ENCODE measurements around the gene ELMOD1.
A peak's percentile ranks its signal among the peaks of the same experiment; 100 is the strongest.

Gene ELMOD1

DNA sequence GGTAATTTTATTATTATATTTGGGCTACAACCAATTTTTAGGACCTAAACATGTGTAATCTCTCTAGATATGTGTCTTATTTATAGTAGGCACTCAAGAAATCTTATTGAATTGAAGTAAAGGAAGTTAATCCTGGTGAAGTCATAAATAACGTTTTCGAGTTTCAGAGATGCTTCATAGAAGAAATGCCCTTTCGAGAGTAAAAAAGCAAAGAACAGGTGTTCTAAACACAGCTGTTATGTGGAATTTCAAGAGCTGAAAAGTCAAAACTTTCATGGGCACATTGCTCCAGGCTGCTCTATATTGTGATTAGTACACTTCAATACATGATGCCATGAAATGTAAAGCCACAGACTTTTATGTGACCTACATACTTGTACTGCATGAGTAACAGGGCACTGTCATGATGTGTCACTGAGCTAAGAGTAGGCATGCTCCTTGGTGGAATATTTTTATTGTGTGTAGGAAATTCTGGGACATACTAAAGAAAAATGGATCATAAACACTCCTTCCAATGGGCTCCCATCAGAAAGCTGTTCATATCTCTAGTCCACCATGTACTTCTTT is 7.2 kb upstream of the ELMOD1 start:
- no peak for DNase-seq (ENCODE audit: low read depth)

DNA sequence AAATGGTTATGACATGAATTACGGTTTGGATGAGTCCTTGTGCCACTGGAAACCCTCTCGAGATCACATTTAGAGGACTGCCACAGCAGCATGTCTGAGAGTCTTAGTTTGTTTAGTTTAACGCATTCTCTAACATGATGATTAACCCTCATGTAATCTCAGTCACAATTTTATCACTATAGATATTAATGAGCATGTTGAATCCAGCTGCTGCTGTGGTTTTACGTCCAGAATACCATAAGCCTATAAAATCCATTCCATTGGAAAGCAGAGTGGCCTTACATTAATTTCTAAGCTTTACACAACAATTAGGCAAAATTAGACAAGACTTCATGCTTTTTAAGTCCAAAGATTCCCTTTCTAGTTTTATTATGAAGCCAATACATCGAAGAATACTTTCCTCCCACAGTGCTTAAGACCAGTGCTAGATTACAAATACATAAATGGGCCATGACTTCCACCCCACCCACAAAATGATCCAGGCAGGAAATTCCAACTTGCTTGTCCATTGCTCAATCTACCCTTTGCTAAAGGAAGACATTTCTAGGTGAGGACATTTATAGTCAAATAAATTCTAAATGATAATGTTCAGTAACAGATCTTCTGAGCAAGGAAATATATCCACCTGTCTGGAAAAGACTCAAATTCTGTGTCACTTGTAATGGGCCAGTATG is 3.5 kb upstream of the ELMOD1 start:
- DNase-seq (ENCODE audit: low read depth) = no peak

DNA sequence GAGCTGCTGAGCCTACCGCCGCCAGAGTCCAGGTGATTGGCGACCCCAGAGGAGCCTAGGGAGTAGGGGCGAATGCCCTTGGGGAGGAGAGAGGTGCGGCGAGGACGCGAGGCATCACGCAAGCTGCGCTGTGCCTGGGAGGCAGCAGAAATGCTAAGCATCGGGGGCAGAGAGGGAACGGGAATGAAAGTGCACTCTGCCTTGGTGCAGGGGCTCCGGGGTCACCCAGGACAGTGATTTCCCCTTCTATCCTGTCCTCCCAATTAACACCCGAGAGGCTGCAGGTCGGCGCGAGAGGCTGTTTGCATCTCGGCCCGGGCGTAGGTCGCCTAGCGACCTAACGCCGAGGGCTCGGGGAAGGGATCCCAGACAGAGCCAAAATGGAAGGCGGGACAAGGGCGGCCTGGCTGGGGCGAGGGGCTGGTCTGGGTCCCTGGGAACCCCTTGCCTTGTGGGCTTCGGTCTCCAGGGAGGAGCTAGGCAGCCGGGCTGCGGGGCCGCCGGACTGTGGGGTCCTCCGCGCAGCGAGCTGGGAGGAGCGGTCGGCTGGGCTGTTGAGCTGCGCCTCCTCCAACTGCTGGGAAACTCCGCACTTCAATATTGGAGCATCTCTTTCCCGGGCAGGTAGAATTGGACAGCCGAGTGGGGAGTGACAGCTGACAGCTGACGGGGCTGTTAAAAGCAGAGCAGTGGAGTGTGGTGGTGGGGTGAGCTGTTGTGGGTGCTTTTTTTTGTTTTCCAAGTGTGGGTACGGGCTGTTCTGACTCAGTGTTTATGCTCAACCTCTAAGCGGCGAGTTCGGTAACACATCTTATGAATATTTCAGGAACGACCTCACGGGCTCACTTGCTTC is 657 bp downstream of the ELMOD1 start:
- peak; percentile 11 for DNase-seq (ENCODE audit: low read depth)

DNA sequence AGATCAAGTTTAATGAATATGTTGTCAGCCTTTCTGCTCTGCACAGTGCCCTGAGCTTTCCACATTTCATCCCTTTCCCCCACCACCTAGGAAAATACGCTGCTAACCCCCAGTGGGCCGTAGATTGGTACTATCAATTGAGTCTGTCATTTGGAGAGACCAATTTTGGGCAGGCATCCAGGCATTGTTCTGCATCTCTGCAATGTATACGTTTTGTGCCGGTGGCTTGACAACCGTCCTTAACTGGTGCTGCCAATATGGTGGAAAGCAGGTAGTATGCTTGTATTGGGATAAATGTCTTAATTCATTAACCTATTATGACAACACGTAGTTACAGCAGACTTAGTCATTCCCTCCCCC is 1.3 kb downstream of the ELMOD1 start:
- DNase-seq (ENCODE audit: low read depth) = no peak

DNA sequence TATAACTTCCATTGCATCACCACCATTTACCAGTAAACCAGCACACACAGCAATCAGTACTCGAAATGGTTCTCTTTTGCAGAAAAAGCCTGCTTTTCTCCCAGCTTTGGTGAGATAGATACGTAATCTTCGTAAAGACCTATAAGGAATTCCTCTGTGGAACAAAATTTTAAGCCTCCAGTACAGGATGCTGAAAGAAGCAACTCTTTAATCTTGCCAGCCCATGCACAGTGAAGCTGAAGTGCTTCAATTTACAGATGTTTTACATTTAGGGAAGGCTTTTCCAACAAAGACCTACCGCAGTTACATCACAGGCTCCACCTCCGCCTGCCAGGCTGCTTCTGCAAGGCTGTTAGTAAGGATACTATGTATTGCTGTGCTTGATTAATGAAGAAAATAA is 1.9 kb downstream of the ELMOD1 start:
- DNase-seq (ENCODE audit: low read depth) = no peak

DNA sequence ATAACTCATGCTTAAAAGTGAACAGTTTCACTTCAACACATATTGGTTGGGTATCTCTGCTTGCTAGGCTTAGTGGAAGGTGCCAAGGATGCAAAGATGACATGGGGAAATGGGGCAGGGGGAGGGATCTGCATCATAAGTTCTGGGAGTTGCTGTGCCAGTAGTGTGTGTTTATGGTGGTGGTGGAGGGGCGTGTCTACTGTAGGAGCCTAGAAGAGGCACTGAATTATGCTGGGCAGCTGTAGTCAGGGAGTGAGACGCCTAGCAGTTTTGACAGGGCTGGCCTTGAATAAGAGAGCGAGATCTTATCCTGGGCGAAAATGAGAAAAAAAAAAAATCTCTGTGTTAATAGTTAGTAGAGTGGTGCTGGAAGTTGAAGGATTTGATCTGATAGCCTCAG is 3.0 kb downstream of the ELMOD1 start:
- no peak for DNase-seq (ENCODE audit: low read depth)

DNA sequence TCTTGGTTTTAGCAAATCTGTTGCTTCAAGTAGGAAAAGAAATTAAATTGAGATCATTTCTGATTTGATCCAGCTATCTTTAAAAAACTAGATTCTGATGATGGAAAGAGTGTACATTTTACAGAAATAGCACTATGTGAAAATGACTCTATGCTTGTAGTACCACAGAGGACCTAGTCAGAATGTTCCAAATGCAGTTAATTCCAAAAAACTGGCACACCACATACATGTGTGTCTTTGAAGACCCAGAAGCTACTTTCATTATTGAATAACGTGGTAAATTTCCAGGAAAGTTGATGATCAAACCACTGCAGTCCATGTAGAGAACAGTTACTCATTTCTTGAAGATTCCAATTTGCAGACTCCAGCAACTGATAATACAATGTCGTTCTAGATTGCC is 3.8 kb downstream of the ELMOD1 start:
- DNase-seq (ENCODE audit: low read depth) = no peak

DNA sequence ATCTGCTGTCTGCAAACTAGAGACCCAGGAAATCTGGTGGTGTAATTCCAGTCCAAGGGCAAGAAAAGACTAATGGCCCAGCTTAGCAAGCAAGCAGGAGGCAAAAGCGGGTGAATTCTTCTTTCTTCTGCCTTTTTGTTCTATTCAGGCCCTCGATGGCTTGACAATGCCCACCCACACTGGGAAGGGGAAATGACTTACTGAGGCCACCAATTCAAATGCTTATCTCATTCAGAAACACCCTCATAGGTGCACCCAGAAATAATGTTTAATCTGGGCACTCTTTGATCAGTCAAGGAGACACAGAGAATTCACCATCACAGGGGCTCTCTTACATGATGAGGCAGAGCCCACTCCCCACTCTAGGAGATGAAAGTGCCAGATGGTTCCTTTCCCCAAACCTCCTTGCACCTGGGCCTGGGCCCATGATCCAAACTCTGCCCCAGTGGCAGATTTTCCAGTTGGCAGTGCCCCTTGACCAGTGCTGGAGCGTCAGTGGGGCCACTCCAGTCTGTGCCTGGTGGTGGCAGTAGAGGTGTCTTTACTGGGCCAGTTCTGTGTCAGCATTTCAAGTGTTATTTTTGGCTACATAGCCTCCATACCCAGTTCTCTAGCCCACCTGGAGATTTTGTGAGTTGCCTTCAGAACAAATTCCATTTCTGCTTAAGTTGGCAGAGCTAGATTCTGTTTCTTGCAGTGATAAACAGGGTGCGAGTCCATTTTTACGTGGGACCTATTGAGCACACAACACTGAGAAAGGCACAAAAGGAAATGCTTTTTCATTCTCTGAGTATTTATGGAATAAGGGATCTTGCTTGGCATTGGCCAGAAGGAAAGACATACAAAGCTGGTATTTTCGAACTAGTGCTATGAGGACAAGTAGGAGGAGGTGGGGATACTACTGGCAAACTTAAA is 7.5 kb downstream of the ELMOD1 start:
- no peak for DNase-seq (ENCODE audit: low read depth)

DNA sequence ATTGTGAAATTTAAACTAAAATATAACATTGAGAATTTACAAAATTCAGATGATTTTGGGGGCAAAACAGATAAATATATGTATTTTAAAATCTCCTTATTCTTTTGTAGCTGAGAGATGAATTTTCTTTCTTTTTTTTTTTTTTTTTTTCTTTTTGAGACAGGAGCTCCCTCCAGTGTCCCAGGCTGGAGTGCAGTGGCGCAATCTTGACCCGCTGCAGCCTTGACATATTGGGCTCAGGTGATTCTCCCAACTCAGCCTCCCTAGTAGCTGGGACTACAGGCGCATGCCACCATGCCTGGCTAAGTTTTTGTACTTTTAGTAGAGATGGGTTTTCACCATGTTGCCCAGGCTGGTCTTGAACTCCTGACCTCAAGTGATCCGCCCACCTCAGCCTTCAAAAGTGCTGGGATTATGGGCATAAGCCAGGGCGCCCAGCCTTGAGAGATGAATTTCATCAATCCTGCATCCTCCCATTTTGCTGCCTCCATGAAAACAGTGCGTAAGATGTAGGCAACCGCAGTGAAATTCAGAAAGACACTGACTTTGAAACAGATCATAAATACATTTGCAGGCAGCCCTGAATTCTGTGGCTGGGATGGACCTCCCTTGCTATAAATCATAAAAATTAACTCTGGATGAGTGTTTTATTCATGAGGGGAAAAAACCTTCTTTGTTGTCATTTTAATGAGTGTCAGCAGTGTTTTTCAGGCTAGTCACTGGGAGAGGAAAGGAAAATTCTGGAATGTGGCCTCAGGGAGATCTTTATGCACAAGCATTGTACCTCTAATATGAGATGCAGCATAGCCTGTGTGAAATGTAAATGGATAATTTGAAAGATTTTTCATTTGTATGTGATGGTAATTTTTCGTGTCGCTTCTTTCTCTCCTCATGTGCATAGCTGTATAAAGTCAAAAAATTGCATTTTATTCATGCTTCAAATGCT is 14.4 kb downstream of the ELMOD1 start:
- DNase-seq (ENCODE audit: low read depth) = no peak

DNA sequence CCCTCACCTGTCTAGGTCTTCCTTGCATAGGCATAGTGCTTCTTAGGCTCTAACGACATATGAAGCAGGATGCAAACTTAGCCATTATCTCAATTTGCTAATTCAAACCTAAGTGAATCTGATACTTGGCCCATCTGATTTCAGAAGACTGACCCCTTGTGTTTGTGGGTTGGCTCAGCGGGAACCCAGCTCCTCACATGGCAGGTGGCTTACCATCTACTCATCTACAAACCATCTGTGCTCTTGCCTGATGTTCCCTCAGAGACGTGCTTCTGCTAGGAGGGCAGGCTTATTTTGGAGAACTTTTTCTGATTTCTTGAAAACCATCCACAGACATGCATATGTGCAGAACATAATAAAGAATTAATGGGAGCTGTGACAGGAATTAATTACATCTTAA is 15.2 kb downstream of the ELMOD1 start:
- no peak for DNase-seq (ENCODE audit: low read depth)

DNA sequence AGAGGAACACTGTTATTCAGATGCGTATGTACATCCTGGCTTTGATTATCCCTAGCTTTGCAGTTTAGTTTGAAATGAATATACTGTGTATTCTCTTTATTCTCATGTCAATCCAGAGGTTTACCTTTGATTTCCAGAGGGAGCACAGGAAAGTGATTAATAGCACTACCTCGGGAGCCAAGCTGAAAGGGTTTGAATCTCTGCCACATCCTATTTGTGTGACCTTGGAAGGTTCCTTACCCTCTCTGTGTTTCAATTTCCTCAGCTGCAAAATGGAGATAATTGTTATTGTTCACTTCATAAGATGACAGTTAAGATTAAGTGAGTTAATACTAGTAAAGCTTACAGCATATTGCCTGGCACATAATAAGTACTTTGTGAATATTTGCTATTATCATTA is 17.9 kb downstream of the ELMOD1 start:
- DNase-seq (ENCODE audit: low read depth) = no peak

DNA sequence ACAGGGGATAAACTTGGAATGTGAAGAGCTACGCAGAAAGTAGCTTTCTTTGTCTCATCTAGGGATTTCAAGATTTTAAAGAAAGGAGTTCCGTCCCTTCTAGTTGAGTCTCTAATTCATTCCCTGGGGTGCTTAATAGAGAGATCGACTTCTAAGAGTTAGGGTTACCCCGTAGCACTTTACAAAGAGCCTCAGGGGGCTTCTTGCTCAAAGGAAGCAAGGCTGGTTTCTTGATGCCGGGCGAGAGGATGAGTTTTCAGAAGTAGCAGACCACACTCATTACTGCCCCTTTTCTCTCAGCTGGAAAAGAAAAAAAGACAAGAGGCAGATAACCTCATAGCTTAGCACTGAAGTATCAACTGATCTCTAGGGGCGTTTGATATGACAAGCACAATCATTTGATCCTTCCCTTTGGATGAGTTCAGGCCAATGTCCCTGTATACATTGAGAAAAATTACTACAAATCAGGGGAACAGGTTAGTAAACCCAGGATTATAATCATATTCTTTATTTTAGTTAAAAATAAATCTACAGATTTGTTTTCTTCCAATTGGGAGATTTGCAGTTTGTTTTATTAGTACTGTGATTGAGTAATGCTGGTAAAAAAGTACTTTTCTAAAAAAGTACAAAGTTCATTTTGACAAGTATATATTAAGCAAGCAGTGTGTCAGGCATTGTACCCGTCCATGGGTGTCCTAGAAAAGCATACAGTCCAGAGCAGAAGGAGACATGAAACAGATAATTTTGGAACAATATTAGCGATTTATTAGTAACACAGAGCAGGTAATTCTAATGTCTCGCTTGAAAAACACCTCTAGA is 18.7 kb downstream of the ELMOD1 start:
- no peak for DNase-seq (ENCODE audit: low read depth)

DNA sequence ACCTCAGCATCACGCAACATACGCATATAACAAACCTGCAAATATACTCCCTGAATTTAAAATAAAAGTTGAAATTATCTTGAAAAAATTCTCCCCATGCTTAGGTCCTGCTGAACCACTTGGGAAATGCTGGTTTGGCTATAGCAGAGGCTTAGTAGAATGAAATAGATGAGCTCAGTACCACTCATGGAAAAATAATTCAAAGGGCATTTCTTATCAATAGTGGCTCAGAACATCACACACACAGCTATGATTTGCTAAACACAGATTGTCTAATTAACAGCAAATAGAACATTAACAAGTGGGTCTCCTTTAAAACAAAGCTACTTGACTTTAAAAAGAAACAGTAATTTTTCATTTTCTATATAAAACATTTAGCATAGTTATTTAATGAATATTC is 21.5 kb downstream of the ELMOD1 start:
- no peak for DNase-seq (ENCODE audit: low read depth)

DNA sequence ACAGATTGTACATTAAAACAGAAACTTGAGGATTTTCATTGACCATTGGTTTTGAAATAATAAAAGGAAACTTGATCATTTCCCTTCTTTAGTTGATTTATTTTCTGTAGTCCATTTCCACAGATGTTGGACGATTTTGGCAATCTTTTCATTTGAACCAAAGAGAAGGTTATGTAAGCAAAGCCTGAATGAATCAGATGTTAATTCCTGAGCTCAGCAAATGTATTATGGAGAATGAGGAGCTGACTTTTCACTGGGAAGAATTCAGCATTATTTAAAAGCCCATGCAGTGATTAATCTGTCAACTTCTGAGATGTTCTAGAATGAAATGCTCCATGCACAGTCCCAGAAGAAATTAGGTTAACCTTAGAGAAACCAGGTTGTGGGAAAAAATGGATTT is 29.0 kb downstream of the ELMOD1 start:
- DNase-seq (ENCODE audit: low read depth) = no peak

DNA sequence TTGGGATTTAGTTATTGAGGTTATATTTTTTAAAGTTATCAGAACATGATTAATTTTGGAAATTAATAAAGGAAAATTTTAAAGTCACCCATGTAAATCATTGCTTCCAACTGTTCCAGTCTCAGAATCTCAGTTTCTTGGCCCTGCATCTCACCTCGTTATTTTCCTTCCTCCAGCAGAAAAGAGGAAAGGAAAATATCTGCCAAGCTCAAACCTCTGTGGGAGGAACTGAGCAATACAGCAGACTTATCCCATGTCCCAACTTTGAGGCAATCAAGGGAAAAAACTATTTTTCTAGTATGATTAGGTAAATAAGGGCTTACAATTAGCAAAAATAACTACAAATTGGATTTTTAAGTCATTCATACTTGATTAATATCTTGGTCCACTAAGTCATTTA is 30.1 kb downstream of the ELMOD1 start:
- DNase-seq (ENCODE audit: low read depth) = no peak

DNA sequence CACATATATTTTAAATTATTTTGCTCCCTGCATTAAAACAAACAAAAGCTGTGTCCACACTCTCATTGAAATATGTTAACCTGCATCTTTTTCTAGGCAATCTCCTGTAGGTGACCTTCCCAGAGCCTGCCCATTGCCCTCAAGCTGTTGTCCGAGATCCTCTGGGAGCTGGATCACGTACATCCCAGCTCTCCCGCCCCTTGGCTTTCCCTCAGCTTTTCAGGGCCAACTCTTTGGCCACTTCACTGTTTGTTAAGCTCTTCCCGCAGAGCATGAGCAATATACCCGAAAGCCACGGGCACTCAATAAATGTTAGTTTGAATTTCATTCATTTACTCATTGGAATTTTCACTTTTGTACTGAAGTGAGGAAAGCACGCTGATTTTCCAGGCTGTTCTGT is 32.2 kb downstream of the ELMOD1 start:
- DNase-seq (ENCODE audit: low read depth) = no peak

DNA sequence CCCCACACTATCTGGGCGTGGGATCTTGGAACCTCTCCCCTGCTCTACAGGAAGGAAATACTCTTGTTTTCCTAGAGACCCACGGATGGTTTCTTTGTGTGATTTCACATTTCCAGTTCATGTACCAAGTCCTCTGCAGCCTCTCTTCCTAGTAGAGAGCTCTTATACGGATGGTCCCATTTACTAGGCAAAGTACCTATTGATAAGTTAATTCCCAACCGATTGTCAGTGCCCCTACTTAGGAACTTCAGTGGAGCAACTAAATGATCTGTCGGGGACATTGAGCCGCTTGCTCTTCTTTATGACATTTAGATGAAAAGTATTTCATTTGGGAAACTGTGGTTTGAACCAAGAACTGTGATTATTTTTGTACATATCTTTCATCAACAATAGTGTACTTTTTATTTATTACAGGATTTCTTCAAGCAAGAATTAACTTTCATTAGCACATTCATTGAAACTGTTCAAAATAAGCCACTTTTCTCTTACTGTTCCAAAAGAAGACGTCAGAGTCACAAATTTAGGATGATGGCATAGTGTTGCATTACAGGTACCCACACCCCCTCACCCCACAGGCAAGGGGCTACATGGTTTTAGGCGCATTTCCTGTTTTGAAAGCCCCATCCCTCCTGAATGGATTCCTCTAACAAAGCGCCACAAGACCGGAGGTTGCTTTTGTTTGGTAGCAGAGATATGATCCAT is 34.2 kb downstream of the ELMOD1 start:
- DNase-seq (ENCODE audit: low read depth) = no peak

DNA sequence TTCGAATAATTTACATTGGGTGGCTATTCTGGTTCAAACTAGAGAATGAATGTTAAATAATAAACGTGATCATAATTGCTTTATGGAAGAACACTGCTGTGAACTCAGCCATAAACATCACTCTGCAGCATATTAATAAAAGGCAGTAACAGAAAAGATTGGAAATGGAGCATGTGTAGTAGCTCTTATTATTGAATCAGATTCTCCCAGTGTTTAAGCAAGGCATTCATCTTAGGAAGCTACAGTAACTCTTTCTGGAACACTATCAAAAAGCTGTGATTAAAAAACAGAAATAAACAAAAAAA is 34.7 kb downstream of the ELMOD1 start:
- DNase-seq (ENCODE audit: low read depth) = no peak

DNA sequence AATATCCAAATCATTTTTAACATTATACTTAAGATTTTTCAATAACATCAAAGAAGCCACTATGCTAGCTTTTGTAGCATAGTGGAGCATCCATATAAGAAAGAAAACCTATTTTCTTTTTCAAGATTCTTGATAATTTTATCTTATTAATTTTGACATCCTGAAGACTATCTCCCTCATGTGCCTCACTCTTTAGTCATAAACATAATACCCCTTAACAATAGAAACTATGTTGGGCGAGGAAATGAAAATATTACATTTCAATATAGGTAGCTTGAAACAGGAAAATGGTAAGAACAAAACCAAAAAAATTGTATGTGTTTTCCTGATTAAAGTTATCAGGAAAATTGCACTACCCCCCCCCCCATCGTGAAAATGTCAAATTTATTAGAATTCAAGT is 40.1 kb downstream of the ELMOD1 start:
- no peak for DNase-seq (ENCODE audit: low read depth)

DNA sequence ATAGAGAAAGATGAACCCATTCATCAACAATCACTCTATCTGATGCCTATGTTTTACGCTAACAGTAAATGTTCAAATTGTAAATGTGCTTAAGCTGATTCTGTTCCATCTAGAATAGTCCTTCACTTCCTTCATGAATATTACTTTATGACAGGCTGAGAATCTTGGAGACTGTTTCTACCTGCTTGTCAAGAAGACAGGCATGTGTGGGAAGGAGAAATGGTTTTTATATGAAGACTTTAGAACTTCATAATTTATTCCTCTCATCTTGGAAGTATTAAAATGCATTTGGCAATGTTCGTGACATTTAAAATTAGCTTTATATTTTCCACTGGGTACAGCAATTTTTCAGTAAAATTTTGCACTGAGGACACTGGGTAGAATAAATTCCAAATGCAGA is 41.0 kb downstream of the ELMOD1 start:
- DNase-seq (ENCODE audit: low read depth) = no peak

Measured in stimulated activated CD8-positive, alpha-beta memory T cell treated with anti-CD3 and anti-CD28 coated beads, Interleukin-12 subunit alpha, Interleukin-12 subunit beta, amount 100 ng/mL, for 1 hour (primary cell).